Neural cell (in vitro differentiated cells): Measurements from ENCODE around the gene ERICH6. TPM values are rescaled to one million over a fixed set of nuclear protein-coding genes. Genes with fewer than 3 reads are reported as not detected.

Experiments
- H2AFZ ChIP-seq: fragments of 200-600, 300-800 bp; sonication (generic), shearing (Covaris generic); 2 replicates; pipeline ENCODE4 v1.6.0; 2014; ENCODE audit warnings: low read depth, mild to moderate bottlenecking, antibody characterized with exemption, low read length, moderate library complexity
- H3F3A ChIP-seq: fragments of 200-600 bp; shearing (Covaris generic); 2 replicates; pipeline ENCODE4 v1.6.1; 2016; ENCODE audit warnings: mild to moderate bottlenecking, moderate library complexity, mixed read lengths, antibody characterized with exemption, low read length; ENCODE audit not compliant: insufficient read depth, poor library complexity, severe bottlenecking
- H3K27ac ChIP-seq: fragments of 200-600, 300-800 bp; sonication (generic), shearing (Covaris generic); 2 replicates; pipeline ENCODE4 v1.5.1; 2014; ENCODE audit warnings: mild to moderate bottlenecking, low read length, moderate library complexity
- H3K27me3 ChIP-seq: fragments of 300-800, 200-600 bp; sonication (generic), shearing (Covaris generic); 2 replicates; pipeline ENCODE4 v1.6.0; 2014; ENCODE audit warnings: mild to moderate bottlenecking, low read depth, low read length, moderate library complexity; ENCODE audit not compliant: insufficient read depth
- H3K36me3 ChIP-seq: fragments of 300-800, 200-600 bp; sonication (generic), shearing (Covaris generic); 2 replicates; pipeline ENCODE4 v1.5.1; 2014; ENCODE audit warnings: mild to moderate bottlenecking, antibody characterized with exemption, low read length, moderate library complexity; ENCODE audit not compliant: insufficient read depth
- H3K4me2 ChIP-seq: fragments of 300-800, 200-600 bp; sonication (generic), shearing (Covaris generic); 2 replicates; pipeline ENCODE4 v1.6.0; 2014; ENCODE audit warnings: mild to moderate bottlenecking, low read length
- H3K4me3 ChIP-seq: fragments of 300-800, 200-600 bp; sonication (generic), shearing (Covaris generic); 2 replicates; pipeline ENCODE4 v1.5.1; 2014; ENCODE audit warnings: mild to moderate bottlenecking, low read length, moderate library complexity
- H3K79me2 ChIP-seq: fragments of 200-600 bp; shearing (Covaris generic); replicated peaks from 2 replicates; pipeline ENCODE4 v1.6.0; 2014; ENCODE audit warnings: mild to moderate bottlenecking, low read length, moderate library complexity; ENCODE audit not compliant: insufficient read depth
- H3K9ac ChIP-seq: fragments of 300-800, 200-600 bp; sonication (generic), shearing (Covaris generic); 2 replicates; pipeline ENCODE4 v1.6.1; 2016; ENCODE audit warnings: mild to moderate bottlenecking, low read length, mixed read lengths
- H3K9me2 ChIP-seq: fragments of 200-600 bp; shearing (Covaris generic); 2 replicates; pipeline ENCODE4 v1.6.1; 2016; ENCODE audit warnings: mild to moderate bottlenecking, low read length, mixed read lengths; ENCODE audit not compliant: insufficient read depth
- H3K9me3 ChIP-seq: fragments of 200-600, 300-800 bp; sonication (generic), shearing (Covaris generic); 2 replicates; pipeline ENCODE4 v1.6.1; 2016; ENCODE audit warnings: mild to moderate bottlenecking, mixed run types, low read length, moderate library complexity, mixed read lengths
- H4K20me1 ChIP-seq: fragments of 200-600 bp; shearing (Covaris generic); 2 replicates; pipeline ENCODE4 v1.6.1; 2016; ENCODE audit warnings: mild to moderate bottlenecking, mixed run types; ENCODE audit not compliant: insufficient read depth
- CTCF ChIP-seq: fragments of 450-650 bp; IDR thresholded peaks from 2 replicates; pipeline ENCODE4 v1.5.1; 2014; ENCODE audit warnings: antibody characterized with exemption, mild to moderate bottlenecking, moderate library complexity; ENCODE audit not compliant: poor library complexity, severe bottlenecking
- EP300 ChIP-seq: fragments of 450-650 bp; conservative IDR thresholded peaks from 2 replicates; pipeline ENCODE4 v1.6.1; 2014; ENCODE audit warnings: antibody characterized with exemption, mild to moderate bottlenecking, moderate library complexity; ENCODE audit not compliant: poor library complexity, severe bottlenecking
- EZH2 ChIP-seq: fragments of 200-600, 300-800 bp; shearing (Covaris generic), sonication (generic); IDR thresholded peaks from 2 replicates; pipeline ENCODE4 v1.6.1; 2014; ENCODE audit warnings: antibody characterized with exemption, low read length, borderline replicate concordance, mild to moderate bottlenecking; ENCODE audit not compliant: insufficient read depth, poor library complexity, severe bottlenecking
- MXI1 ChIP-seq: fragments of 450-650 bp; conservative IDR thresholded peaks from 2 replicates; pipeline ENCODE4 v1.6.1; 2014; ENCODE audit warnings: antibody characterized with exemption, mild to moderate bottlenecking; ENCODE audit not compliant: poor library complexity, severe bottlenecking
- POLR2AphosphoS5 ChIP-seq: IDR thresholded peaks from 2 replicates; pipeline ENCODE4 v1.6.1; 2012
- RAD21 ChIP-seq: fragments of 450-650 bp; conservative IDR thresholded peaks from 2 replicates; pipeline ENCODE4 v1.6.1; 2014; ENCODE audit warnings: antibody characterized with exemption, mild to moderate bottlenecking, moderate library complexity
- SMC3 ChIP-seq: fragments of 450-650 bp; conservative IDR thresholded peaks from 2 replicates; pipeline ENCODE4 v1.6.1; 2014; ENCODE audit warnings: antibody characterized with exemption, mild to moderate bottlenecking, moderate library complexity; ENCODE audit not compliant: poor library complexity
- TAF1 ChIP-seq: IDR thresholded peaks from 2 replicates; pipeline ENCODE4 v1.6.1; 2012; ENCODE audit warnings: low read depth
- polyA plus RNA-seq: library from polyadenylated mRNA; depleted of rRNA; stranded (reverse); fragments of >200 nt; gene quantifications from 2 replicates; pipeline ENCODE4 v1.2.3, GENCODE V29; 2014
- TF ChIP-seq, protein P1 (sequence below): IDR thresholded peaks from 2 replicates; pipeline ENCODE4 v1.6.1; 2012; ENCODE audit warnings: borderline replicate concordance

Gene ERICH6
- polyA plus RNA-seq, 1 donor from 2014 or later: not detected

DNA sequence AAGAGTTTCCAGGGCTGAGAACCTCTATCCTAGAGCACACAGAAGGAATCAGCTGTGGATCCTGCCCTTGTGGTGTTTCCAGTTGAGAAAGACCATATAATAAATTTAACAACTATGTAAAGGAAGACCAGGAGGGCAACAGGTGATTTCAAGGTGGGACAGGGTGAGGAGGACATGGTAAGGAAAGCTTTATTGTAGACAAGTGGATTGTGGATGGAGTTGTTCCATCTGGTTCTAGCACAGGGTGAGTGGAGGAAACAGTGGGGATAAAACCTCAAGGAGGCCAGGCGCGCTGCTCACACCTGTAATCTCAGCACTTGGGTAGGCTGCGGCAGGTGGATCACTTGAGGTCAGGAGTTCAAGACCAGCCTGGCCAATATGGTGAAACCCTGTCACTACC lies 42.1 kb upstream of the ERICH6 start:
- Histone ChIP-seq H3K4me2 (no peak overlapping the region), H3K36me3 (no peaks in the 10 kb centered on the region), H2AFZ (no peak overlapping the region), H3K27me3 (no peaks in the 10 kb centered on the region), H3K9me3 (no peaks in the 10 kb centered on the region), H3K9me2 (no peaks in the 10 kb centered on the region), H3K27ac (no peak overlapping the region), H3K79me2 (no peaks in the 10 kb centered on the region), H4K20me1 (no peaks in the 10 kb centered on the region), H3K4me3 (no peak overlapping the region), H3K9ac (no peak overlapping the region), H3F3A (no peaks in the 10 kb centered on the region)
- TF ChIP-seq, protein P1, sequence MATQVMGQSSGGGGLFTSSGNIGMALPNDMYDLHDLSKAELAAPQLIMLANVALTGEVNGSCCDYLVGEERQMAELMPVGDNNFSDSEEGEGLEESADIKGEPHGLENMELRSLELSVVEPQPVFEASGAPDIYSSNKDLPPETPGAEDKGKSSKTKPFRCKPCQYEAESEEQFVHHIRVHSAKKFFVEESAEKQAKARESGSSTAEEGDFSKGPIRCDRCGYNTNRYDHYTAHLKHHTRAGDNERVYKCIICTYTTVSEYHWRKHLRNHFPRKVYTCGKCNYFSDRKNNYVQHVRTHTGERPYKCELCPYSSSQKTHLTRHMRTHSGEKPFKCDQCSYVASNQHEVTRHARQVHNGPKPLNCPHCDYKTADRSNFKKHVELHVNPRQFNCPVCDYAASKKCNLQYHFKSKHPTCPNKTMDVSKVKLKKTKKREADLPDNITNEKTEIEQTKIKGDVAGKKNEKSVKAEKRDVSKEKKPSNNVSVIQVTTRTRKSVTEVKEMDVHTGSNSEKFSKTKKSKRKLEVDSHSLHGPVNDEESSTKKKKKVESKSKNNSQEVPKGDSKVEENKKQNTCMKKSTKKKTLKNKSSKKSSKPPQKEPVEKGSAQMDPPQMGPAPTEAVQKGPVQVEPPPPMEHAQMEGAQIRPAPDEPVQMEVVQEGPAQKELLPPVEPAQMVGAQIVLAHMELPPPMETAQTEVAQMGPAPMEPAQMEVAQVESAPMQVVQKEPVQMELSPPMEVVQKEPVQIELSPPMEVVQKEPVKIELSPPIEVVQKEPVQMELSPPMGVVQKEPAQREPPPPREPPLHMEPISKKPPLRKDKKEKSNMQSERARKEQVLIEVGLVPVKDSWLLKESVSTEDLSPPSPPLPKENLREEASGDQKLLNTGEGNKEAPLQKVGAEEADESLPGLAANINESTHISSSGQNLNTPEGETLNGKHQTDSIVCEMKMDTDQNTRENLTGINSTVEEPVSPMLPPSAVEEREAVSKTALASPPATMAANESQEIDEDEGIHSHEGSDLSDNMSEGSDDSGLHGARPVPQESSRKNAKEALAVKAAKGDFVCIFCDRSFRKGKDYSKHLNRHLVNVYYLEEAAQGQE: no peak

GRCh38 chr3:150744919-150745211 lies 41.1 kb upstream of the ERICH6 start:
- Histone ChIP-seq H3F3A (no peaks in the 10 kb centered on the region), H3K27me3 (no peaks in the 10 kb centered on the region), H4K20me1 (no peaks in the 10 kb centered on the region), H3K27ac (no peak overlapping the region), H3K36me3 (no peaks in the 10 kb centered on the region), H2AFZ (no peak overlapping the region), H3K4me2 (no peak overlapping the region), H3K9me2 (no peaks in the 10 kb centered on the region), H3K9ac (no peak overlapping the region), H3K9me3 (no peaks in the 10 kb centered on the region), H3K4me3 (no peak overlapping the region), H3K79me2 (no peaks in the 10 kb centered on the region)
- TF ChIP-seq CTCF (no peak), EP300 (no peak), SMC3 (no peak), POLR2AphosphoS5 (no peak), EZH2 (no peak), TAF1 (no peak), RAD21 (no peak), MXI1 (no peak)
- TF ChIP-seq, protein P1: no peak
